ENCODE results near the gene CYB5D1.

Gene CYB5D1

DNA sequence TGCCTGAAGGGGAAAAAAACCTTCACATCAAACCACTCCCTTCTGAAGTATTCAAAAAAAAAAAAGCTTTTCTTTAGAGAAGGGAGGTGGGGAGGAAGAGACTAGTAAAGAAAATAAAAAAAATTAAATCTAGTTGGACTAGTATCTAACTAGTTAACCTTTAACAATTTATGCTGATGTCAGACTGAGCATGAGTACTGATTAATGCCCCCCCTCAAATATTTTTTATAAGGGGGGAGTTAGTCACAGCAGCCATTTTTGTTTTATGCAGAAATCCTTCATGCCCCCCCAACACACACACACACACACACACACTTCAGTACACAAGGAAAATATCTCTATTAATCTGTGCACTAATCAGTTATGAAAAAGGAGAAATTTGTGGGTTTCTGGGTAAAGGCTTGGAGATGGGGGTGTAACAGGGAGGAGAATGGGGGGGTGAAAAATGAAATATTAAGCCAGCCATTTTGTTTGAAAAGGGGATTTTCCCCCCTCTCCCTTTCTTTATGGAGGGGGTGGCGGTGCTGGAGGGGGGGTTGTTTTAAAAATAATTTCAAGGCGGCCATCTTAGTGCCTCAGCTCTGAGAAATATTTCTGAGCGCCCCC is 26.1 kb downstream of the CYB5D1 start:
- Mint-ChIP-seq H3K4me3 (peak overlapping the region; percentile 73), H3K36me3 (peaks cover 3% of the 10 kb centered on the region), H3K27ac (peak overlapping the region; percentile 77), H3K27me3 (no peaks in the 10 kb centered on the region), H3K9me3 (no peaks in the 10 kb centered on the region), H3K4me1 (no peaks in the 10 kb centered on the region)

DNA sequence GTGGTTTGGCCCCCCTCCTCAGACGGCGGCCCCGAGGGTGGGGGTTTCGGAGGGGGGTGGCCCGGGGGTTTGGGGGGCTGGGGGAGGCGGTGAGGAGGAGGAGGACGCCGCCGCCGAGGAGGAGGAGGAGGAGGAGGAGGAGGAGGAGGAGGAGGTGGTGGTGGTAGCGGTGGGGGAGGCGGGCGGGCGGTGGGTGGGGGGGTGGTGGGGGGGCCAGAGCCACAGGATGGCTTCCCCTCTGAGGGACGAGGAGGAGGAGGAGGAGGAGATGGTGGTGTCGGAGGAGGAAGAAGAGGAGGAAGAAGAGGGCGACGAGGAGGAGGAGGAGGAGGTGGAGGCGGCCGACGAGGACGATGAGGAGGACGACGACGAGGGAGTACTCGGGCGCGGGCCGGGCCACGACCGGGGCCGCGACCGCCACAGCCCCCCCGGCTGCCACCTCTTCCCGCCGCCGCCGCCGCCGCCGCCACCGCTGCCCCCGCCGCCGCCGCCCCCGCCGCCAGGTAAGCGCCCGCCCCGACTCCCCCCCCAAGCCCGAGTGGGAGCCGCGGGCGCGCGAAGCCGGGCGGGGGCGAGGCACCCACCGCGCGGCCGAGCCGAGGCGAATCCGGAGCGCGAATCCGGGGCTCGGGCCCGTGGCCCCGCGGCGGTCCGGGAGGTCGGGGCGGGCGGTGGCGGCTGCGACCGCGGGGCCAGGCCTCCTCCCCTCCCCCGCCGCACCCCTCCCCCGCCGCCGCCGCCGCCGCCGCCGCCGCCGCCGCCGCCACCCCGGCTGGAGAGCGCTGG is 27.0 kb downstream of the CYB5D1 start:
- H3K4me3 Mint-ChIP-seq, result peak overlapping the region; percentile 61
- H3K27me3 Mint-ChIP-seq, result no peaks in the 10 kb centered on the region
- H3K4me1 Mint-ChIP-seq, result peaks cover 5% of the 10 kb centered on the region
- H3K9me3 Mint-ChIP-seq, result no peaks in the 10 kb centered on the region
- peak overlapping the region; percentile 72 for H3K27ac Mint-ChIP-seq
- peaks cover 3% of the 10 kb centered on the region for H3K36me3 Mint-ChIP-seq

DNA sequence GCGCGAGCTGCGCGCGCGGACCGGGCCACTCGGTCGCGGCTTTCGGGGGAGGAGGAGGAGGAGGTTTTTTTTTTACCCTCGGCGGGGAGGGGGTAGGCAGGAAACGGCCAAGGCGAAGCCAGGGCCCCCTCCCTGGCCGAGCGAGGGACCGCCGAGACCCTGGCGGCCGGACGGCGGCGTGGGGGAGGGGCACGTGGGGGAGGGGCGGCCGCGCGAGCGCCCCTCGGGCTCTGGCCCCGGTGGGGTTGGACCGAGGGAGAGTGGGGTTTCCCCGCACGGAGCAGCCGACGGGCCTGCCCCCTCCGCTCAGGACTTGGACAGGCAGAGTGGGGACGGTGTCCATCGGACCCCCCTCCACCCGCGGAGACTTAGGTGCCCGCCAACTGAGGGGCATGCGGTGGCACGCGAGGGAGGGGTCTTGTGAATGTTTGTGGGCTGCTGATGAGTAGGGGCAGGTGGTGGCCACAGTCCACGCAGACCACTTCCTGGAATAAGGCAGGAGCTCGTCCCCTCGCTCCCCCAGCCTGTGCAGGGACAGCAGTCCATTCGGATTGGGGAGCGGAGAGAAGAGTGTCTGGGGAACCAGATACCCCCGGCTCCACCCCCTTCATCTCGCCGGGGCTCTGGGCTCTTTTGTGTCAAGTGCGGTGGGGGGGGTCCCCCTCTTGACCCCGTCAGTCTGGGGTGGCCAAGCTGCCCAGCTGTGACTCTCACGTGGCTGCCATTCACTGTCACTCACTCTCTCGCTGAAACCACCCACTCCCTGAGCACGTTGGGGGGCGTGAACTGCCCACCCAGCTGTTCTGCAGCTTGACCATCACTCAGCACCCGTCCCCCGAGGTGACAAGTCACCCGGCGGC is 27.8 kb downstream of the CYB5D1 start:
- Mint-ChIP-seq H3K36me3 (peaks cover 7% of the 10 kb centered on the region), H3K4me3 (peak overlapping the region; percentile 37), H3K4me1 (peaks cover 10% of the 10 kb centered on the region), H3K9me3 (no peaks in the 10 kb centered on the region), H3K27ac (peak overlapping the region; percentile 63), H3K27me3 (no peaks in the 10 kb centered on the region)

DNA sequence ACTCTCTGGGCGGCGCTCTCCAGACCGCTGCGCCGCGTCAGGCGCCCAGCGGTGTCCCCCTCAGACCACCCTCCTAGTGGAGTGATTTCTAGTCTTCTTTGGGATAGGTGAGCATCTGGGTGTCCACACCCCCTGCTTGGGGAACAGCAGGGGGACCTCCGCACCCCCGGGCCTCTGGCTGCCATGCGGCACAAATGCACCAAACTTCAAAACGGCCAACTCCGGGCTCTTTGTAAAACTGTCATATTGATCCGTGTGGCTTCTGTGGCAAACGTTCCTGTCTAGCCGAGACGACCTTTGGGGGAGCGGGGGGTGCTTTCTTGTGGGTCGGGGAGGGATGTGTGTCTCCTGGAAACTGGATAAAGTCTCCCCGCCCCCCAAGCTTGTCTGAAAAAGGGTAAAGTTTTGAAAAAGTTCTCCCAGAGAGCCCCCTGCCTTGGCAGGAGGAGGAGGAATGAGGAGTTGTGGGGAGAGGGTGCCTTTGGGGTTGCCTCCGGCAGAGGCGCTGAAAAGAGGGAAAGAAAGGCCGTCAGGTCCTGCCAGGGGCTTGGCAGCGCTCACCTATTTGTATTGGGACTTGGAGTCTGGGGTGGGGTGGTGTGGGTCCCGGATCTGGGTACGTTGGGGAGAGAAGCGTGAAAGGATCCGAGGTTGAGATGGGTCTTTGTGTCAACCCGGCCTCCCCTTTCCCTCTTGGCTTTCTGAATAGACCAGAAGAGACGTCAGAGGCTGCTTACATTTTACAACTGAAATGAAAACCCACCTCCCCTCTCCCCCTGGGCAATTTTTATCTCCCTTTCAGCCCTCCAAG is 28.6 kb downstream of the CYB5D1 start:
- Mint-ChIP-seq H3K9me3 (no peaks in the 10 kb centered on the region), H3K36me3 (peaks cover 8% of the 10 kb centered on the region), H3K4me1 (peaks cover 11% of the 10 kb centered on the region), H3K27me3 (no peaks in the 10 kb centered on the region), H3K27ac (no peak overlapping the region), H3K4me3 (no peak overlapping the region)

DNA sequence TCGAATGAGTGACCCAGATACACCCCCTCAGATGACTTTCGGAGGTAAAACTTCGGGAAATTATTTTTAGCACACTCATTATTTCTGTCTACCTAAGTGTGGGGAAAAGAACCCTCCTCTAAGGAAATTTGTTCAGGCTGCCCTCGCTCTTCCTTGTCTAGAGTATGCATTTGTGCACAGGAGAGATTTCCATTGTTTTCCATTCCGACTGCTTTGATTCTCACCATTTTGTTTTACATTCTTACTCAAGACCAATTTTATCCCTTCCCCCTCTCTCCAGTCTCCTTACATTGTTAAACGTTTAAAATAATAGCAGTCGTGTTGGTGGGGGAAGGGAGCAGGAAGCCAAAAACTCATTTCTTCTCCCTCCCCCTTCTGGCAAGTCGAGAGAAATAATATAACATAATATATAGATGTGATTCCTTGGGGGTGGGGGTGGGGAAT is 29.3 kb downstream of the CYB5D1 start:
- H3K27me3 Mint-ChIP-seq, result no peaks in the 10 kb centered on the region
- H3K27ac Mint-ChIP-seq, result no peak overlapping the region
- H3K4me1 Mint-ChIP-seq, result peaks cover 11% of the 10 kb centered on the region
- H3K4me3 Mint-ChIP-seq, result no peak overlapping the region
- peaks cover 10% of the 10 kb centered on the region for H3K36me3 Mint-ChIP-seq
- H3K9me3 Mint-ChIP-seq, result no peaks in the 10 kb centered on the region

DNA sequence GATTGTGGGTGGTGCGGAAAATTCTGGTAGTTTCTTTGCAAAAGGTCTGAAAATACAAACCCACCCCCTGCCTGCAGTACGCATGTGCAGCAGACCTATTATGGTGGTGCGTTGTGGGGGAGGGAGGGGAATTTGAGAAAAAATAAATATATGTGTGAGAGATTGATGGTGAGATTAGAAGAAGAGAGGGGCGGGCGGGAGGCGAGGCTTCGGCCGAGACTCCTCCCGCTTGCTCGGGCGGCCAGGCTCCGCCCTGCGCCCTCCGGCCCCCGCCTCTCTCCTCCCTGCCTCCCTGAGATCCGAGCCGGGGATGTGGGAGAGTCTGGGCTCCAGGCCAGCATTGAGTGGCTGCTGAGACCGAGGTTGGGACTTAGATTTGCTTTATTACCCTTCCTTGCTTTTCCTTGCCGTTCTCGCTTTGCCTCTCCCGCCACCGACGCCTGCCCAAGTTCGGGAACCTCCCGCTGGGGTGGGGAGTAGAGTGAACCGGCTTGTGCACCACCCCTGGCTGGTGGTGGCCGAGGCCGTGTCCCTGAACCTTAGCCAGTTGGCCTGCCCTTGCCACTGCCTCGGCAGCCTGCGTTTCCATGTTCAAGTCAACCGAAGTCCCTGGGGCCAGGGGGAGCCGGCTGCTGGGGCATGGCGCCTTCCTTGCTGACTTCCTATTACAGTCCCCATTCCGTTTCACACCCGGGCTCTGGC is 29.8 kb downstream of the CYB5D1 start:
- no peaks in the 10 kb centered on the region for H3K27me3 Mint-ChIP-seq
- no peaks in the 10 kb centered on the region for H3K9me3 Mint-ChIP-seq
- H3K4me1 Mint-ChIP-seq, result peaks cover 11% of the 10 kb centered on the region
- peaks cover 11% of the 10 kb centered on the region for H3K36me3 Mint-ChIP-seq
- no peak overlapping the region for H3K4me3 Mint-ChIP-seq
- no peak overlapping the region for H3K27ac Mint-ChIP-seq

DNA sequence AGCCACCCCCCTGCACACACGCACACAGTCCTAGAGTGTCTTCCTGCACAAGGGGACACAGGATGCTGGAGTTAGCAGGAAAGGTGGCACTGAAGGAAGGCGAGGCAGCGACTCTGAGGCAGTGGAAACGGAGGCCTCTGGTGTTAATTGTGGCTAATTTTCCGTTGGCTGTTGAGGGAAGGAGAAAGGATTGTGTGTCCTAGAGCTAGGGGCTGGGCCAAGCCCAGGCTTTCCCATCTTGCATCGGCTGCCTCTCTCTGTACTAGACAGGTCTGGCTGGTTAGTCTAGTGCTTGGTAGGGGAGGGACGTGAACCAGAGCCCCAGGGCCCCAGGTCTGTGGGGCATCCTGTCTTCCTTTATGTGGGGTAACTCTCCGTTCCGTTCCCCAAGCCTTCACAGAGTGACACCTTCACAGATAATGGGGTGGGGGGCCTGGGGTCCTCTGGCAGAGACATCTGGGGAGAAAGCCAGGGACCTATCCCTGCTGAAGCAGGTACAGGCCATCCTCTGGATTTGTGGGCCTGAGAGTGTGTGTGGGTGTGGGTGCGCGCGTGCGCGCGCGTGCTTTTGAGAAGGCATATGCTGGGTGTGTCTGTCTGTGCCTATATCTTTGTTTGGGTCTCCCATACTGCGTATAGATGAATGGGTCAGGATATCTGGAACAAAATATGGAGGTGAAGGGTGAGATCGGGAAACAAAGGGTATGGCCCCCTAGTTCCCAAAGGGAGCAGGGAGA is 30.5 kb downstream of the CYB5D1 start, which contains the start of gene CHD3:
Gene CHD3 (plus strand): TSS at position 606 of the 737 bp plus-strand sequence. CDS start 212 bp downstream, outside the sequence.
- no peaks in the 10 kb centered on the region for H3K9me3 Mint-ChIP-seq
- peak within 1 kb of the TSS; percentile 15 for H3K4me3 Mint-ChIP-seq
- peaks cover 11% of the 10 kb centered on the region for H3K4me1 Mint-ChIP-seq
- H3K27me3 Mint-ChIP-seq, result no peaks in the 10 kb centered on the region
- H3K27ac Mint-ChIP-seq, result no peak within 1 kb of the TSS
- peaks cover 11% of the 10 kb centered on the region for H3K36me3 Mint-ChIP-seq

DNA sequence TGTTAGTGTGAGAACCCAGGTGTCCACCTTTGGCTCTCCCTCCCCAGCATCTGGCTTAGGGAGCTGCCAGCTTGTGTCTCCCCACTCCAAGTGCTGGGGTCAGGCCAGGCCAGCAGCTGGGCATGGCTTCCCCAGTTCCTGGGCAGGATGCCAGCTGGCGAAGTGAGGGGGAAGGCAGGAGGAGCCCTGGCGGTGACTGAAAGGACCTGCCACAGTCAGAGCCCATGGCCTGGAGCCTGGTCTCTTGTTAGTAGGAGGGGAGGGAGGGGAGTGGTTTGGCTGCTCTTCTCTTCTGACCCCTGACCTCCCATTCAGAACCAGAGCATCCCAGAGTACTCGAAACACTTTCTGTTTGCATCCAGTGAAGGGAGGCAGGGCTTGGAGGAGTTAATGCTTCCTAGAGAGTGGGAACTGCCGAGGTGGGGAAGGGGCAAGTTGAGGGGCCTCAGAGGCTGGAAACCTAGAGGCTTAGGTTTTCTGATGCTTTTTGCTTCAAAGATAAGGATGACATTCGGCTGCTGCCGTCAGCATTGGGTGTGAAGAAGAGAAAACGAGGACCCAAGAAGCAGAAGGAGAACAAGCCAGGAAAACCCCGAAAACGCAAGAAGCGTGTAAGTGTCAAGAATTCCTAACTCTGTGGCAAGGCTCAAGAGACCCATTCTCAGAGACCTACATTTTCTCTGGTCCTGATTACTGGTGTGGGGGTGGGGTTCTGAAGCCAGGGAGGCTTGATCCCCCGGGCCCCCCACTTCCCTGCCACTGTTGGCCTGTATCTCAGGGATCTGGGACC is 31.6 kb downstream of the CYB5D1 start:
- H3K27ac Mint-ChIP-seq, result no peak overlapping the region
- H3K9me3 Mint-ChIP-seq, result no peaks in the 10 kb centered on the region
- peaks cover 11% of the 10 kb centered on the region for H3K4me1 Mint-ChIP-seq
- no peaks in the 10 kb centered on the region for H3K27me3 Mint-ChIP-seq
- peak overlapping the region; percentile 15 for H3K4me3 Mint-ChIP-seq
- peaks cover 16% of the 10 kb centered on the region for H3K36me3 Mint-ChIP-seq

DNA sequence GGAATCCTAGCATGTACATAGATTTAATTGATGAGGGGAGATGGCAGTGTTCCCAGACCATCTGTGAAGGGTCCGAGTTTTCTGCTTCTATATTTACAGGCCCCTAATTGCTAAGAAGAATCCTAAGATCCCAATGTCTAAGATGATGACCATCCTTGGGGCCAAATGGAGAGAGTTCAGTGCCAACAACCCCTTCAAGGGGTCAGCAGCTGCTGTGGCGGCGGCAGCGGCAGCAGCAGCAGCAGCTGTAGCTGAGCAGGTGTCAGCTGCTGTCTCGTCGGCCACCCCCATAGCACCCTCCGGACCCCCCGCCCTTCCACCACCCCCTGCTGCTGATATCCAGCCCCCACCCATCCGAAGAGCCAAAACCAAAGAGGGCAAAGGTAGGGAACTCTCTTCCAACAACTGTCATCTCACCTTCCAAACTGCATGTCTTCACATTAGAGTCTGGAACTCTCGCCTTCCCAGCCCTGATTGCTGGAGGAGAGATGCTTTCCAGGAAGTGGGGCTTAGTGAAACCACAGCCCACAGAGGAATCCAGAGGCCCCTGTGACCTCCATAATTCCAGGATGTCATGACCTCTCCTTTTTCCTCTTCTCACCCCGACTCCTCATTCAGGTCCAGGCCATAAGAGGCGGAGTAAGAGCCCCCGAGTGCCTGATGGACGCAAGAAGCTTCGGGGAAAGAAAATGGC is 35.5 kb downstream of the CYB5D1 start:
- Mint-ChIP-seq H3K4me1 (peaks cover 27% of the 10 kb centered on the region), H3K27ac (peak overlapping the region; percentile 59), H3K4me3 (no peak overlapping the region), H3K9me3 (no peaks in the 10 kb centered on the region), H3K27me3 (no peaks in the 10 kb centered on the region), H3K36me3 (peaks cover 30% of the 10 kb centered on the region)

DNA sequence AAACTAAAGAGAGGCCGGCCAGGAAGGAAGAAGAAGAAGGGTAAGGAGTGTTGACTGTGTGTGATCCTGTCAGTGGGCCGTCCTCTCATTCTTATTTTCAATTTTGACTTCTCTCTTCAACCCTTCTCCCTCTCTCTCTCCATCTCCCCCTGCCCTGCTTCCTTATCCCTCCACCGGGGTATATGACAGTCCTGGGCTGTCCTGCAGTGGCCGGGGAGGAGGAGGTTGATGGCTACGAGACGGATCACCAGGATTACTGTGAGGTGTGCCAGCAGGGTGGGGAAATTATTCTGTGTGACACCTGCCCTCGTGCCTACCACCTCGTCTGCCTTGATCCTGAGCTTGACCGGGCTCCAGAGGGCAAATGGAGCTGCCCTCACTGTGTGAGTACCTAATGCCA is 36.4 kb downstream of the CYB5D1 start:
- H3K4me1 Mint-ChIP-seq, result peaks cover 26% of the 10 kb centered on the region
- no peaks in the 10 kb centered on the region for H3K9me3 Mint-ChIP-seq
- no peaks in the 10 kb centered on the region for H3K27me3 Mint-ChIP-seq
- H3K4me3 Mint-ChIP-seq, result no peak overlapping the region
- H3K36me3 Mint-ChIP-seq, result peaks cover 32% of the 10 kb centered on the region
- H3K27ac Mint-ChIP-seq, result peak overlapping the region; percentile 59

DNA sequence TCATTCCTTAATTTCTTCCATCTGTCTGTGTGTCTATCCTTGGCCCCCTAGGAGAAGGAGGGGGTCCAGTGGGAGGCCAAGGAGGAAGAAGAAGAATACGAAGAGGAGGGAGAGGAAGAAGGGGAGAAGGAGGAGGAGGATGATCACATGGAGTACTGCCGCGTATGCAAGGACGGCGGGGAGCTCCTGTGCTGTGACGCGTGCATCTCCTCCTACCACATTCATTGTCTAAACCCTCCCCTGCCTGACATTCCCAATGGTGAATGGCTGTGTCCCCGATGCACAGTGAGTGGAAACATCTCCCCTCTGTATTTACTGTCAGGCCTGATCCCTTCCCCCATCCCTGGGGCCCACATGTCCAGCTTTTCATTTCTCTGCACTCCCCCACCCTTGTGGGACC is 37.1 kb downstream of the CYB5D1 start:
- Mint-ChIP-seq H3K9me3 (no peaks in the 10 kb centered on the region), H3K36me3 (peaks cover 32% of the 10 kb centered on the region), H3K4me3 (no peak overlapping the region), H3K4me1 (peaks cover 22% of the 10 kb centered on the region), H3K27ac (peak overlapping the region; percentile 76), H3K27me3 (no peaks in the 10 kb centered on the region)

DNA sequence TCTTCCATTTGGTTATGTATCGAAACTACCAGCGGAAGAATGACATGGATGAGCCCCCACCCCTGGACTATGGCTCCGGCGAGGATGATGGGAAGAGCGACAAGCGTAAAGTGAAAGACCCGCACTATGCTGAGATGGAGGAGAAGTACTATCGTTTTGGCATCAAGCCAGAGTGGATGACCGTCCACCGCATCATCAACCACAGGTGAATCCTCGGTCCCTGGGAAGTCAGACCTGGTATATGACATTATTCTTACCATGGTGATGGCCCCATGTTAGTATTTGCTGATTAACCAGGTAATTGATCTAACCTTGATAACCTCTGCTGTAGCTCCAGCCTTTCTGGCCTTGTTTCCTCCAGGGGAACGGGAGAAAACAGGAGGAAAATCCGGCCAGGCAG is 39.3 kb downstream of the CYB5D1 start:
- peak overlapping the region; percentile 51 for H3K27ac Mint-ChIP-seq
- H3K4me3 Mint-ChIP-seq, result no peak overlapping the region
- no peaks in the 10 kb centered on the region for H3K9me3 Mint-ChIP-seq
- H3K36me3 Mint-ChIP-seq, result peaks cover 28% of the 10 kb centered on the region
- peaks cover 16% of the 10 kb centered on the region for H3K4me1 Mint-ChIP-seq
- no peaks in the 10 kb centered on the region for H3K27me3 Mint-ChIP-seq

DNA sequence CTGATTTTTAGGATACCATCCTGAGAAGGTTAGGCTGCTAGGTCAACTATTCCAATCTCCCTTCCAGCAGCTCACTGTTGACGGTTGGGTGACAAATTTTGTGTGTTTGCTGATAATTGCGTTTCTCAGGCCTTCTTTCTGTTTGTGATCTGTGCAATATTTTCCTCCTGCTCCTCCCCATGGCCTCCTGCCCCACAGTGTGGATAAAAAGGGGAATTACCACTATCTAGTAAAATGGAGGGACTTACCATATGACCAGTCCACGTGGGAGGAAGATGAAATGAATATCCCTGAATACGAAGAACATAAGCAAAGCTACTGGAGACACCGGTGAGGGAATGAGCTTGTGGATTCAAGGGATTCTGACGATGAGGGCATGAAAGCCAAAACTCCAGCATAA is 40.0 kb downstream of the CYB5D1 start:
- no peak overlapping the region for H3K4me3 Mint-ChIP-seq
- peak overlapping the region; percentile 63 for H3K27ac Mint-ChIP-seq
- no peaks in the 10 kb centered on the region for H3K27me3 Mint-ChIP-seq
- H3K36me3 Mint-ChIP-seq, result peaks cover 30% of the 10 kb centered on the region
- H3K4me1 Mint-ChIP-seq, result peaks cover 16% of the 10 kb centered on the region
- no peaks in the 10 kb centered on the region for H3K9me3 Mint-ChIP-seq
